HUES48 (cell line): Measurements from ENCODE around the gene NELFB.

Source experiments
- H3K27ac ChIP-seq: one replicate; pipeline ENCODE4 v1.7.0; 2013; ENCODE audit warnings: low read depth, low read length, inconsistent platforms
- H3K27me3 ChIP-seq: 2 replicates; pipeline ENCODE4 v1.6.1; 2013; ENCODE audit warnings: mild to moderate bottlenecking, low read length; ENCODE audit not compliant: control insufficient read depth, insufficient read depth
- H3K36me3 ChIP-seq: 2 replicates; pipeline ENCODE4 v1.6.1; 2013; ENCODE audit warnings: low read length; ENCODE audit not compliant: control insufficient read depth, insufficient read depth
- H3K4me1 ChIP-seq: 2 replicates; pipeline ENCODE4 v1.6.1; 2013; ENCODE audit warnings: mild to moderate bottlenecking, low read length; ENCODE audit not compliant: control insufficient read depth, insufficient read depth
- H3K4me3 ChIP-seq: 2 replicates; pipeline ENCODE4 v1.5.1; 2013; ENCODE audit warnings: mild to moderate bottlenecking, low read depth, low read length
- H3K9ac ChIP-seq: 2 replicates; pipeline ENCODE4 v1.6.1; 2013; ENCODE audit warnings: mild to moderate bottlenecking, low read depth, low read length, moderate library complexity
- H3K9me3 ChIP-seq: 2 replicates; pipeline ENCODE4 v1.6.1; 2013; ENCODE audit warnings: low read length; ENCODE audit not compliant: control insufficient read depth, insufficient read depth

The NELFB gene

GRCh38 chr9:137311171-137311985, 56.3 kb downstream of the NELFB start:
- H3K27me3 ChIP-seq, result no peaks in the 10 kb centered on the region
- H3K27ac ChIP-seq, result no peak overlapping the region
- no peak overlapping the region for H3K4me3 ChIP-seq
- no peaks in the 10 kb centered on the region for H3K4me1 ChIP-seq
- H3K36me3 ChIP-seq, result no peaks in the 10 kb centered on the region
- no peaks in the 10 kb centered on the region for H3K9me3 ChIP-seq
- no peak overlapping the region for H3K9ac ChIP-seq

GRCh38 chr9:137311986-137312851, 57.1 kb downstream of the NELFB start:
- Histone ChIP-seq H3K9me3 (no peaks in the 10 kb centered on the region), H3K27ac (no peak overlapping the region), H3K27me3 (no peaks in the 10 kb centered on the region), H3K4me3 (no peak overlapping the region), H3K9ac (no peak overlapping the region), H3K36me3 (no peaks in the 10 kb centered on the region), H3K4me1 (no peaks in the 10 kb centered on the region)

GRCh38 chr9:137312852-137313325, 57.8 kb downstream of the NELFB start:
- no peak overlapping the region for H3K27ac ChIP-seq
- H3K9ac ChIP-seq, result no peak overlapping the region
- H3K27me3 ChIP-seq, result no peaks in the 10 kb centered on the region
- no peaks in the 10 kb centered on the region for H3K36me3 ChIP-seq
- H3K4me1 ChIP-seq, result no peaks in the 10 kb centered on the region
- H3K4me3 ChIP-seq, result no peak overlapping the region
- no peaks in the 10 kb centered on the region for H3K9me3 ChIP-seq

- Histone ChIP-seq H3K9ac (no peak overlapping the region), H3K4me3 (no peak overlapping the region), H3K27me3 (no peaks in the 10 kb centered on the region), H3K36me3 (no peaks in the 10 kb centered on the region), H3K9me3 (no peaks in the 10 kb centered on the region), H3K27ac (no peak overlapping the region), H3K4me1 (no peaks in the 10 kb centered on the region)
These were observed 58.3 kb downstream of the NELFB start for GRCh38 chr9:137313326-137313936.

GRCh38 chr9:137313956-137314560, 58.9 kb downstream of the NELFB start:
- Histone ChIP-seq H3K27me3 (no peaks in the 10 kb centered on the region), H3K4me1 (no peaks in the 10 kb centered on the region), H3K9me3 (no peaks in the 10 kb centered on the region), H3K27ac (no peak overlapping the region), H3K36me3 (no peaks in the 10 kb centered on the region), H3K4me3 (no peak overlapping the region), H3K9ac (no peak overlapping the region)

GRCh38 chr9:137314561-137315560, 59.7 kb downstream of the NELFB start:
- H3K27ac ChIP-seq, result no peak overlapping the region
- no peak overlapping the region for H3K9ac ChIP-seq
- H3K4me3 ChIP-seq, result no peak overlapping the region
- no peaks in the 10 kb centered on the region for H3K4me1 ChIP-seq
- no peaks in the 10 kb centered on the region for H3K27me3 ChIP-seq
- no peaks in the 10 kb centered on the region for H3K9me3 ChIP-seq
- H3K36me3 ChIP-seq, result no peaks in the 10 kb centered on the region

- H3K4me1 ChIP-seq, result no peaks in the 10 kb centered on the region; the same call in 1 of the 2 replicates
- no peak overlapping the region for H3K9ac ChIP-seq
- H3K27ac ChIP-seq, result no peak overlapping the region
- H3K4me3 ChIP-seq, result no peak overlapping the region
- no peaks in the 10 kb centered on the region for H3K36me3 ChIP-seq
- H3K9me3 ChIP-seq, result no peaks in the 10 kb centered on the region
- H3K27me3 ChIP-seq, result no peaks in the 10 kb centered on the region
These were observed 60.5 kb downstream of the NELFB start for GRCh38 chr9:137315581-137316011.

- H3K9me3 ChIP-seq, result no peaks in the 10 kb centered on the region
- H3K36me3 ChIP-seq, result no peaks in the 10 kb centered on the region
- H3K9ac ChIP-seq, result no peak overlapping the region
- H3K4me3 ChIP-seq, result peak overlapping the region; percentile 45; the same call in 1 of the 2 replicates
- H3K27ac ChIP-seq, result no peak overlapping the region
- peaks cover 5% of the 10 kb centered on the region for H3K4me1 ChIP-seq
- no peaks in the 10 kb centered on the region for H3K27me3 ChIP-seq
These were observed 61.2 kb downstream of the NELFB start for GRCh38 chr9:137316012-137316981.

GRCh38 chr9:137317021-137317717, 62.0 kb downstream of the NELFB start:
- no peaks in the 10 kb centered on the region for H3K27me3 ChIP-seq
- no peaks in the 10 kb centered on the region for H3K36me3 ChIP-seq
- H3K9me3 ChIP-seq, result no peaks in the 10 kb centered on the region
- no peak overlapping the region for H3K9ac ChIP-seq
- no peak overlapping the region for H3K4me3 ChIP-seq
- H3K27ac ChIP-seq, result no peak overlapping the region
- peaks cover 5% of the 10 kb centered on the region for H3K4me1 ChIP-seq
